ENCODE data around the gene NLRP3.
A peak's percentile ranks its signal among the peaks of the same experiment; 100 is the strongest.
"Not testable (repeated sequence)": the region's sequence is repeated elsewhere in the genome, so short reads cannot be mapped to it uniquely, and the experiment has no call there.

The NLRP3 gene

DNA sequence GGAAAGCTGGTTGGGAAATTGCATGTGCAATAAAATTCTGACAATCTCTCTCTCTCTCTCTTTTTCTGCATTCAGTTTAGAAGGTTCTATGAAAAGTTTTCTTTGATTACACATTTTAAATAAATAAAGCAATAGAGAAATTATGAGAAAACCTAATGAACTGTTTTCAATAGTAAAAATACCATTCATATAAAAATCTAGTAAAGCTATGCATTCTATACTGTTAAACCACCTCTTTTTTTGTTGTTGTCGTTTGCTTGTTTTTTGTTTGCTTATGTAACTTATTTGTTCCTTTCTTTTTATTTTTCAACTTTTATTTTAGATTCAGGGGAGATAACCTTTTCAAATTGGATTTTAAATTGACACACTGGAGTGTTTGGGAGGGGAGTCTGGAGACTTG lies 56.1 kb downstream of the NLRP3 start:
- DNase-seq = no peak

DNA sequence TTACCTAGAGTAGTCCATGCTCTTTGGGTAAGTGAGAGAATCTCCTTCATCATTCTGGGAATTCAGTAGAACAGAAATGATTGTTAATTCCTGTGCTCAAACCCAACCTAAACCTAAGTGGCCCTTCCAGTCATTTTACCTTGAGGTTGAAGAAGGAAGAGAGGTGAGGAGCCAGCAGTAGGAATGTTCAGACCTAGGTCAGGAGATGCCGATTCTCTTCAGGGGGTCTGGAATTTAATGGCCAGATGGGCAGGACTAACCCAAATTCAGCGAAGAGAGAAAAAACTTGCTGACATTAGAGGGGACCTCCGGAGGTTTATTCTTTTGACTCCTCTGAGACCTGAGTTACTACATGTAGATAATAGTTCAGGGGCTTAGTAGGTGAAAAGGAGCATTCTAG lies 58.4 kb downstream of the NLRP3 start:
- DNase-seq = no peak

GRCh38 chr1:247475793-247476192 lies 59.8 kb downstream of the NLRP3 start:
- DNase-seq = no peak

DNA sequence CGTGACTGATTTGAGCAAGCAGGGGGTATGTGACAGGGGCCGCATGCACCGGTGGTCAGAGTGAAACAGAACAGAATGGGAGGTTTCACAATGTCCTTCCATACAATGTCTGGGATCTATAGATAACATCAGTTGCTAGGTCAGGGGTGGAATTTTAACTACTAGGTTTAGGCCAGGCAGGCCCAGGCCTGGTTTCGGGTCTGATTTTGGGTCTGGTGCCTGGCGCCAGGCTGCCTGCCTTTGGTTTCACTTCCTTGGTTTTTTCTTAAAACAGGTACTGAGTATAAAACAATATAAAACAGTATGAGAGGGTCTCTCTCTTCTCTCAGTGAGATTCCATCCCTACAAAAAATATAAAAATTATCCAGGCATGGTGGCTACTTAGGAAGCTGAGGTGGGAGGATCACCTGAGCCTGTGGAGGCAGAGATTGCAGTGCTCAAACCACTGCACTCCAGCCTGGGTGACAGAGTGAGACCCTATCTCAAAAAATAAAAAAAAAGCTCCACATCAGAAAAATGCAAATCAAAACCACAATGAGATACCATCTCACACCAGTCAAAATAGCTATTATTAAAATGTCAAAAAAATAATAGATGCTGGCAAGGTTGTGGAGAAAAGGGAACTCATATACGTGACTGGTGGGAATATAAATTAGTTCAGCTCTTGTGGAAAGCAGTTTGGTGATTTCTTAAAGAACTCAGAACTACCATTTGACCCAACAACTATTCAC lies 60.5 kb downstream of the NLRP3 start:
- not testable (repeated sequence) for DNase-seq

DNA sequence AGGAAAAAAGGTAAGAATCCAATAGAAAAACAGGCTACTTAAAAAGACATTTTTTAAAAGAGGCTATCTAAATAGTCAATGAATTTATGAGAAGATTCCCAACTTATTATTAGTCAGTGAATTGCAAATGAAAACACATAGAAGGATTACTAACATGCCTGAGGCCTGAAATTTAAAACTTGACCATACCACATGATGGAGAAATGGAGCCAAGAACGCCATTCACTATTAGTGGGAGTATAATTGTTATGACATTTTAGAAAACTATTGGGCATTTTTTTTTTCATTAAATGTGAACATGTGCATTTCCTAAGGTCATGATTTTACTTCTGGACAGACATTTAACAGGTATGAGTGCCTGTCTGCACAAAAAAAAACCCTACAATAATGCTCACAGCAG lies 66.8 kb downstream of the NLRP3 start:
- DNase-seq = no peak

DNA sequence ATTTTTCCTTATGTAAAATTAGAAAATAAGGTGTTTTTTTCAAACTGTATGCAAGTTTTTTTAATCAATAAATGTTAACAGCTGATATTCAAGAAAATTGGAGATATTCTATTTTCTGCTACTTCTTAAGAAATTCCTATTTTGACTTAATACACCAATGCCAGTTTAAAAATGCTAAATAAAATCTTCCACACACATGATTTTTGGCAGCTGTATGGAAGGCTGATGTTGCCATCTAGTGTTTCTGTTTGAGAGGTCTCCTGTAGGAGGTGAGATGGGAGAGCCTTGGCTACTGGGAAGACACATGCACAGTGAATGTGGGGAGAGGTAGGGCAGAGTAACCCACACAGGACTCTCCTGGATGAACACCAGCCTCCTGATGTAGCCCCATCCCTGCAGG lies 71.1 kb downstream of the NLRP3 start:
- peak; percentile 27 for DNase-seq

DNA sequence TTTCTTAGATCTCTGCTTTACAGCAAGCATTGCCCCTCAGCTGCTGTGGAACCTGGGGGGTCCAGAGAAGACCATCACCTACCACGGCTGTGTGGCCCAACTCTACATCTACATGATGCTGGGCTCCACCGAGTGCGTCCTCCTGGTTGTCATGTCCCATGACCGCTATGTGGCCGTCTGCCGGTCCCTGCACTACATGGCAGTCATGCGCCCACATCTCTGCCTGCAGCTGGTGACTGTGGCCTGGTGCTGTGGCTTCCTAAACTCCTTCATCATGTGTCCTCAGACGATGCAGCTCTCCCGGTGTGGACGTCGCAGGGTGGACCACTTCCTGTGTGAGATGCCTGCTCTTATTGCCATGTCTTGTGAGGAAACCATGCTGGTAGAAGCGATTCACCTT lies 75.4 kb downstream of the NLRP3 start:
- DNase-seq = no peak

DNA sequence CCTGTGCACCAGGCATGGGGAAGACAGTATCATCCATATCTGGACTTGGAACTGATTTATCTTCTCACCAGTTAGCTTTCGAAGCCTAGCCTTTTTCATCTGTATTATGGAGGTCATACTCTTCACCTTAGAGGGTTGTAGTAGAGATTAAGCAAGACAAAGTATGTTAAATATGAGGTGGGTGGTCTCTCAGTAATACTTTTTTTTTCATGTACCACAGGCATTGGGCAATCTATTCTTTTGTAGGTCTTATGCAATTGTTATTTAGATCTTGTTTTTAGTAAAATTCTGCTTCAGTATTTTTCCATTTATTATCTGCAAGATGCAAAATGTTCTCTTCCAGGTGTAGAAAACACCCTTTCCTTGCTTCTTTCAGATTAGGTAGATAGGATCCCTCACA lies 77.1 kb downstream of the NLRP3 start:
- DNase-seq = no peak

GRCh38 chr1:247494767-247495166 lies 78.8 kb downstream of the NLRP3 start:
- DNase-seq = no peak

DNA sequence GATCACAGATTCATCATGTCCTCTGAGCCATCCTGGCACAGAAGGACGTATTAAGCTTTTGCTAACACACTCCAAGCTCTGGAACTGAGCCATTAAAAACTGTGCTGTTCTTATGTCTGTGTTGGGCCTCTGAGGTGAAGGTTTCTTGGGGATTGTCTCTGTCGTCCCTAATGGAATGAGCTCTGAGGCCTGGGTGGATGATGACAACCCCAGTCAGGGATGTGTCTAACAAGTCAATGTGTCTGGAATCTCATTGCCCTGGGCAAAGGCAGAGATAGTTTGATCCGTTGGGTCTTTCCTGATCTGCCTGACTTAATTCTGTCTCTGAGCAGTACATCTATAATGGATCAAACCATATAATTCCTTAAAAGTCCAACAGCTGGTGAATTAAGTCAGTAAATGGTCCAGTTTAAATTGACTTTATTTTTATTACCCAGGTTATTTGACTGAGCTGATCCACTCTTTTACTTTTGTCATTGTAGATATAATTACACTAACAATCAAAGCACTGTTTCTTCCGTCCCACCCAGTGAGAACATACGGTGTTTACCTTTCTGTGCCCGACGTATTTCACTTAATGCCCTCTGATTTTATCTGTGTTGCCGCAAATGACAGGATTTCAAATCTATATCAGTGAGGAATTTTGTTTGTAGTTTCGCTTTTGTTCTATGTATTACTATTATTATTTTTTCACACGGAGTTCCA lies 80.8 kb downstream of the NLRP3 start:
- no peak for DNase-seq

All from activated gamma-delta T cell treated with Interleukin-2 at 50 U/mL for 16 hours (primary cell).